Right lobe of liver (tissue), 6 donors: ENCODE data around the gene RAB31. TPM values are rescaled to one million over a fixed set of nuclear protein-coding genes. Genes with fewer than 3 reads are reported as not detected.

Experiments
- ATAC-seq, 4 donors: fragments of 200-7000 bp; cut with Tn5 transposase; one replicate each; pipeline ENCODE4 v1.9.1; 2020; ENCODE audit warnings: mild to moderate bottlenecking in 4 of 4, moderate library complexity in 4 of 4
- DNase-seq, 3 donors: peaks; one replicate each; pipeline ENCODE4 v3.0.0-alpha.2; 2020
- H3K27ac ChIP-seq, 3 donors: fragments of 200-600 bp; one replicate each; pipeline ENCODE4 v1.8.0; 2022
- H3K27me3 ChIP-seq, 2 donors: fragments of 200-600 bp; one replicate each; pipeline ENCODE4 v1.8.0; 2022
- H3K36me3 ChIP-seq, 4 donors: fragments of 200-600 bp; sonication (generic) in 1 of 4; one replicate each; pipeline versions ENCODE4 v1.5.1 to v1.8.0; 2017 to 2022; ENCODE audit warnings: control low read depth in 1 of 4
- H3K4me1 ChIP-seq, 4 donors: fragments of 200-600 bp; sonication (generic) in 1 of 4; one replicate each; pipeline versions ENCODE4 v1.5.1 to v1.8.0; 2017 to 2022; ENCODE audit warnings: control low read depth in 1 of 4
- H3K4me3 ChIP-seq, 3 donors: fragments of 200-600 bp; one replicate each; pipeline ENCODE4 v1.8.0; 2022
- H3K9me3 ChIP-seq, 4 donors: fragments of 200-600 bp; sonication (generic) in 1 of 4; one replicate each; pipeline versions ENCODE4 v1.5.1 to v1.8.0; 2017 to 2022; ENCODE audit warnings: control low read depth in 1 of 4
- CTCF ChIP-seq, 4 donors: fragments of 200-600 bp in 3 of 4; fragments of 450-650 bp in 1 of 4; IDR thresholded peaks; one replicate each; pipeline versions ENCODE4 v1.5.1 to v1.8.0; 2016 to 2022; ENCODE audit warnings: antibody characterized with exemption in 4 of 4, mild to moderate bottlenecking in 2 of 4
- POLR2A ChIP-seq: fragments of 450-650 bp; IDR thresholded peaks from one replicate; pipeline ENCODE4 v1.6.1; 2017; ENCODE audit warnings: antibody characterized with exemption, mild to moderate bottlenecking
- WGBS: methylation state at CpG from one replicate; pipeline ENCODE4 v1.1.6; 2018; ENCODE audit warnings: low coverage, low lambda C conversion rate; ENCODE audit not compliant: insufficient coverage; ENCODE audit errors: missing lambda C conversion rate; 5-methylcytosine and 5-hydroxymethylcytosine counted together
- intact Hi-C, 2 donors: fragments of 100-400 bp; cut with DNase I; formaldehyde crosslinking; loops; one replicate each; pipeline versions ENCODE4 v1.11.2 to v1.14.1; 2022
- total RNA-seq, 6 experiments: library from RNA; depleted of rRNA in 2 of 6; stranded (reverse); fragments of >200 nt in 2 of 6; fragmentation: NEBNext Ultra II Directional in 3 of 6; extraction: Animal tissue kit (Norgen Biotek cat#: 25700) in 3 of 6; gene quantifications; one replicate each; pipeline versions ENCODE4 v1.1.0 to v1.2.4, GENCODE V29; 2016 to 2023
- donor health status: DM: no; HTN: yes; CAD: no.
- donor health status: DM: no; HTN: no; CAD: no.
- donor health status: DM: no; HTN: no; CAD: no.
- donor health status: DM: no; HTN: yes; CAD: no.
- donor health status: DM: no; HTN: yes; CAD: no.

Gene RAB31
- total RNA-seq, 6 experiments from 2014 or later = 3.0 to 14.3 (median 5.4) TPM

GRCh38 chr18:9772847-9773677 lies 65.0 kb downstream of the RAB31 start:
- H3K36me3 ChIP-seq = no peaks in the 10 kb centered on the region
- peak in 2 of 4 donors; percentile 16 to 60 for ATAC-seq
- H3K27me3 ChIP-seq = no peaks in the 10 kb centered on the region
- H3K9me3 ChIP-seq = no peaks in the 10 kb centered on the region
- no peak for DNase-seq
- 33% methylated on average over 12 of the region's 13 CpGs for WGBS
- intact Hi-C loops = no loop called here
- TF ChIP-seq CTCF (IDR thresholded peaks at IDR 0.05) (no peak), POLR2A (no peak)
- no peak overlapping the region for H3K4me3 ChIP-seq
- no peak overlapping the region for H3K27ac ChIP-seq
- H3K4me1 ChIP-seq = no peaks in the 10 kb centered on the region

- ATAC-seq (no peak), DNase-seq (no peak)
- no peak for TF ChIP-seq CTCF (IDR thresholded peaks at IDR 0.05)
- TF ChIP-seq POLR2A = no peak
- no peaks in the 10 kb centered on the region for H3K27me3 ChIP-seq
- H3K27ac ChIP-seq = no peak overlapping the region
- whole genome bisulfite sequencing = 86% methylated on average over 5 of the region's 5 CpGs
- peaks cover 0 to 2% (median 0%) of the 10 kb centered on the region in 4 donors for H3K4me1 ChIP-seq
- H3K4me3 ChIP-seq = no peak overlapping the region
- intact Hi-C loops = no loop called here
- H3K36me3 ChIP-seq = no peaks in the 10 kb centered on the region
- no peaks in the 10 kb centered on the region for H3K9me3 ChIP-seq
Observed at GRCh38 chr18:9774150-9774549, 66.0 kb downstream of the RAB31 start.

- DNase-seq (no peak), ATAC-seq (peak; percentile 9 to 46 (median 20))
- no peaks in the 10 kb centered on the region for H3K9me3 ChIP-seq
- H3K27ac ChIP-seq = peak overlapping the region in 2 of 3 donors; percentile 26 to 37
- intact Hi-C loops = no loop called here
- H3K4me3 ChIP-seq = no peak overlapping the region
- no peak for TF ChIP-seq CTCF (IDR thresholded peaks at IDR 0.05)
- WGBS = 53% methylated on average over 10 of the region's 10 CpGs
- H3K27me3 ChIP-seq = no peaks in the 10 kb centered on the region
- no peaks in the 10 kb centered on the region for H3K36me3 ChIP-seq
- peaks cover 0 to 12% (median 0%) of the 10 kb centered on the region in 4 donors for H3K4me1 ChIP-seq
Observed at GRCh38 chr18:9775178-9775577, 67.1 kb downstream of the RAB31 start.

- DNase-seq (peak; percentile 59 to 80 (median 72)), ATAC-seq (peak; percentile 58 to 93 (median 87))
- intact Hi-C loops = no loop called here
Observed at GRCh38 chr18:9779630-9780029, 71.5 kb downstream of the RAB31 start.

GRCh38 chr18:9782073-9782857 lies 74.2 kb downstream of the RAB31 start:
- H3K27ac ChIP-seq = no peak overlapping the region
- no peak for DNase-seq

More at GRCh38 chr18:9779630-9780029, 71.5 kb downstream of the RAB31 start:
- Histone ChIP-seq H3K4me1 (peaks cover 0 to 14% (median 0%) of the 10 kb centered on the region in 4 donors), H3K27ac (no peak overlapping the region), H3K4me3 (no peak overlapping the region), H3K9me3 (no peaks in the 10 kb centered on the region), H3K27me3 (no peaks in the 10 kb centered on the region), H3K36me3 (no peaks in the 10 kb centered on the region)
- no peak for TF ChIP-seq POLR2A
- 25% methylated on average over 4 of the region's 4 CpGs for WGBS

More at GRCh38 chr18:9782073-9782857, 74.2 kb downstream of the RAB31 start:
- no peak for TF ChIP-seq POLR2A
- no peak for TF ChIP-seq CTCF (IDR thresholded peaks at IDR 0.05)
- ATAC-seq = peak in 2 of 4 donors; percentile 9 to 21
- Histone ChIP-seq H3K27me3 (no peaks in the 10 kb centered on the region), H3K9me3 (no peaks in the 10 kb centered on the region), H3K36me3 (no peaks in the 10 kb centered on the region), H3K4me1 (peaks cover 0 to 14% (median 0%) of the 10 kb centered on the region in 4 donors), H3K4me3 (no peak overlapping the region)
- intact Hi-C loops = no loop called here
- 81% methylated on average over 7 of the region's 11 CpGs for WGBS
